Tibial nerve (tissue), 4 donors: ENCODE data around the gene PLP2. TPM values are rescaled to one million over a fixed set of nuclear protein-coding genes. Genes with fewer than 3 reads are reported as not detected.

Source experiments
- DNase-seq, 2 donors: peaks; one replicate each; pipeline ENCODE4 v3.0.0-alpha.2; 2019; ENCODE audit warnings: low spot score in 2 of 2
- H3K27ac ChIP-seq, 4 donors: fragments of 200-600 bp; sonication (generic) in 3 of 4; one replicate each; pipeline ENCODE4 v1.5.1; 2017 to 2019; ENCODE audit warnings: mild to moderate bottlenecking in 1 of 4
- H3K27me3 ChIP-seq, 2 donors: fragments of 200-600 bp; sonication (generic) in 1 of 2; one replicate each; pipeline versions ENCODE4 v1.5.1 to v1.6.0; 2017 to 2019
- H3K36me3 ChIP-seq, 3 donors: fragments of 200-600 bp; sonication (generic); one replicate each; pipeline ENCODE4 v1.5.1; 2018 to 2019
- H3K4me1 ChIP-seq, 4 donors: fragments of 200-600 bp; sonication (generic) in 3 of 4; one replicate each; pipeline ENCODE4 v1.5.1; 2017 to 2019
- H3K4me3 ChIP-seq, 4 donors: fragments of 200-600 bp; sonication (generic) in 3 of 4; one replicate each; pipeline ENCODE4 v1.5.1; 2017 to 2019; ENCODE audit warnings: mild to moderate bottlenecking in 1 of 4, moderate library complexity in 1 of 4
- H3K9me3 ChIP-seq, 4 donors: fragments of 200-600 bp; sonication (generic) in 3 of 4; one replicate each; pipeline ENCODE4 v1.5.1; 2017 to 2019
- EP300 ChIP-seq, 2 donors: sonication (generic); formaldehyde crosslinking; IDR thresholded peaks; one replicate each; pipeline ENCODE4 v1.6.1; 2017; ENCODE audit warnings: antibody characterized with exemption in 2 of 2, mild to moderate bottlenecking in 1 of 2
- POLR2A ChIP-seq, 2 donors: fragments of 450-650 bp; IDR thresholded peaks; one replicate each; pipeline ENCODE4 v1.6.1; 2017; ENCODE audit warnings: antibody characterized with exemption in 2 of 2, mild to moderate bottlenecking in 2 of 2, moderate library complexity in 2 of 2
- WGBS, 2 donors: methylation state at CpG; one replicate each; pipeline ENCODE4 v1.1.5; 2018; 5-methylcytosine and 5-hydroxymethylcytosine counted together
- total RNA-seq, 4 donors: library from RNA; depleted of rRNA; stranded (reverse); fragments of >200 nt; gene quantifications; one replicate each; pipeline ENCODE4 v1.1.0, GENCODE V29; 2016
- TF ChIP-seq, protein P1 (sequence below), 5 experiments: fragments of 200-600 bp in 3 of 5; fragments of 450-650 bp in 2 of 5; sonication (generic) in 3 of 5; IDR thresholded peaks; one replicate each; pipeline ENCODE4 v1.5.1; 2016 to 2019; ENCODE audit warnings: antibody characterized with exemption in 5 of 5, mild to moderate bottlenecking in 3 of 5, moderate library complexity in 2 of 5

Gene PLP2
- total RNA-seq, 4 donors from 2014 or later, result 22.0 to 34.7 (median 31.5) TPM

DNA sequence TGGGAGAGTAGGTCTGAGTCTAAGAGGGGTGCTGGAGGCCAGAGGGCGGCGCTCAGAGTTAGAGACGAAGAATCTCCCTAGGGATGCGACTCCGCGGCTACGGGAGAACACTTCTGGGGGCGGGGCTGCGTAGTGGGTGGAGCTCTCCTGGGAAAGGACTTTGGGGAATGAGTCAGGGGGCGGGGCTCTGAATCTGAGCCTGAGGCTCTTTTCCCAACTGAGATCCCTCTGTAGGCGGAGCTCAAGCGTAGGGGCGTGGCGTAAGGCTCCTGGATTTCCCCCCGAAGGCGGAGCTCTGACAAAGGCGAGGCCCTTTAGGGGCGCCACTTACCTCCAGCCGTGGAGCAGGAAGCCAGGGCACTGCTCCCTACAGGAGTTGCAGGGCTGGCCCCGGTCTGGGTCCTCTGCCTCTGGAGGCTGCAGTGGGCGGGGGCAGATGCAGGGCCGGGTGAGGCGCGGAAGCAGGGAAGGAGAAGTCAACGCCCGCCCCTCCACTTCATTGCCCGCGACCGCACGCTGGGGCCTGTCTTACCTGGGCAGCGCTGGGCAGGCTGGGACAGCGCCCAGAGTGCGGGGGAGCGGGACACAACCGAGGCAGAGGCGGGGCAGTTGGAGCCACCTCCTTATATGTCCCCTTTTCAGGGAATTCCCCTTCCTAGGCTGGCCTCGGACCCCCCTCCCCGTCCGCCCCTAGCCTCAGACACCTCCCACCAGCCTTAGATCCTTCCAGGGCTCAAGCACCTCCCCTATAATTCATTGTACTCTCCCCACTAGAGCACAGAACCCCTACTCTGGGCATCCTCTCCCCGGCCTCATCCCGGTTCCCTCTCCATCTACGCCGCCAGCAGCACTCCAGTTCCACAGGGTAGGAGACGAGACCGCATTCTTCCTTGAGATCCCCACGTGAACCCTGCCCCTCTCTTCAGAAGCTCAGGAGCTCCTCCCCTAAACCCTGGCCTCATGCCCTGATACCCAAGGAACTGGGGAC, 12.9 kb downstream of the PLP2 start:
- peak overlapping the region; percentile 24 to 65 (median 36) for H3K4me3 ChIP-seq
- DNase-seq, result peak; percentile 89
- peak overlapping the region in 3 of 4 donors; percentile 75 to 89 (median 88) for H3K27ac ChIP-seq
- no peaks in the 10 kb centered on the region for H3K27me3 ChIP-seq
- WGBS, 2 donors, result 26 to 48% methylated on average over 16 to 37 of the region's 46 CpGs
- H3K4me1 ChIP-seq, result peaks cover 0 to 34% (median 4%) of the 10 kb centered on the region in 4 donors
- peaks cover 0 to 16% (median 0%) of the 10 kb centered on the region in 3 donors for H3K36me3 ChIP-seq
- TF ChIP-seq, protein P1, sequence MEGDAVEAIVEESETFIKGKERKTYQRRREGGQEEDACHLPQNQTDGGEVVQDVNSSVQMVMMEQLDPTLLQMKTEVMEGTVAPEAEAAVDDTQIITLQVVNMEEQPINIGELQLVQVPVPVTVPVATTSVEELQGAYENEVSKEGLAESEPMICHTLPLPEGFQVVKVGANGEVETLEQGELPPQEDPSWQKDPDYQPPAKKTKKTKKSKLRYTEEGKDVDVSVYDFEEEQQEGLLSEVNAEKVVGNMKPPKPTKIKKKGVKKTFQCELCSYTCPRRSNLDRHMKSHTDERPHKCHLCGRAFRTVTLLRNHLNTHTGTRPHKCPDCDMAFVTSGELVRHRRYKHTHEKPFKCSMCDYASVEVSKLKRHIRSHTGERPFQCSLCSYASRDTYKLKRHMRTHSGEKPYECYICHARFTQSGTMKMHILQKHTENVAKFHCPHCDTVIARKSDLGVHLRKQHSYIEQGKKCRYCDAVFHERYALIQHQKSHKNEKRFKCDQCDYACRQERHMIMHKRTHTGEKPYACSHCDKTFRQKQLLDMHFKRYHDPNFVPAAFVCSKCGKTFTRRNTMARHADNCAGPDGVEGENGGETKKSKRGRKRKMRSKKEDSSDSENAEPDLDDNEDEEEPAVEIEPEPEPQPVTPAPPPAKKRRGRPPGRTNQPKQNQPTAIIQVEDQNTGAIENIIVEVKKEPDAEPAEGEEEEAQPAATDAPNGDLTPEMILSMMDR (IDR thresholded peaks at IDR 0.05), result no peak
- TF ChIP-seq POLR2A (IDR thresholded peaks at IDR 0.05) (peak; percentile 28 to 64), EP300 (IDR thresholded peaks at IDR 0.05) (peak; percentile 21 to 72)
- no peaks in the 10 kb centered on the region for H3K9me3 ChIP-seq

DNA sequence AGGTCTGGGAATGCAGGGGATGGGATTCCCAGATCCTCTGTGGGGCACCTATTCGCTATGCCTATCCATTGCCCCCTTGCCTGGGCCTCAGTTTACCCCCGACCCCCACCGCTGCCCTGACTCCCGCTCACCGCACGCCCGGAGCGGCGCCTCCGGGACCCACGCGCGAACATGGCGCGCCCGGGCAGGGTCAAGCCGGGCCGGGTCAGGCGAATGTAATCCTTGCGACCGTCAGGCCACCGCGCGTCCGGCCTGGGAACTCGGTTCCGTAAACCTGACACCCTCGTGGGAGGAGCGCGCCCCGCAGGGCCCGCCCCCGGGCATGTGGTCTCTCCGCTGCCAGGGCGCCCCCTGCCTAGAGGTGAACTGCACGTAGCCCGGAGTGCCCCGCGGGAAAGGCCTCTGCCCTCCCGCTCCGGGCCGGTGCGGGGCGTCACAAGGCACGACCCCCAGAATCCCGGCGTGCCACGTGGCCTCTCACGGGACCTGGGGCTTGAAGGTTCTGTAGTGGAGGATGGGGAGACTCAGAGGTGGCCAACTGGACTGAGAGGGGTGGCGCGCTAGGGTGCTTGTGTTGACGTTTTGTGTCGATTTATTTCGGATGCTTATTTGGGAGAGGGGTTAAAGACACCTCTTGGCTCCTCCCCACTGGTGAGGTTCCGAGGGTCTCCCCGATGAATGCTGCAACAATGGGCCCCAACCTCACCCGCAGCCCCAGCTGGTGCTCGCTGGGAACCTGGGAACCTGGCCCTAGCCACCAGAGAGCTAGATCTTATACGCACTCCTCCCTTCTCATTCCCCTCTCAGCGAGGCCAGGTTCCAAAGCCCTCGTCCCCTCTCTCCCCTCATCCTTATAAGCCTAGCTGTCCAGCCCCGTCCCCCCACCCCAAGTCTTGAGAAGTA, 14.7 kb downstream of the PLP2 start, which contains the start of gene PRICKLE3:
Gene PRICKLE3 (minus strand): TSS at position 249 of the 903 bp plus-strand sequence. CDS start 76 bp downstream, at position 173.
- 37 to 54% methylated on average over 13 to 21 of the region's 62 CpGs for WGBS, 2 donors
- Histone ChIP-seq H3K4me1 (peaks cover 0 to 38% (median 4%) of the 10 kb centered on the region in 4 donors), H3K9me3 (no peaks in the 10 kb centered on the region), H3K27ac (peak within 1 kb of the TSS; percentile 66 to 89 (median 85)), H3K4me3 (peak within 1 kb of the TSS; percentile 32 to 65 (median 52)), H3K27me3 (no peaks in the 10 kb centered on the region), H3K36me3 (peaks cover 0 to 9% (median 0%) of the 10 kb centered on the region in 3 donors)
- peak; percentile 68 to 72 for DNase-seq
- TF ChIP-seq POLR2A (IDR thresholded peaks at IDR 0.05) (peak; percentile 22 to 73), EP300 (IDR thresholded peaks at IDR 0.05) (peak in 1 of 2 donors; percentile 72)
- TF ChIP-seq, protein P1 (IDR thresholded peaks at IDR 0.05), result peak; percentile 19 to 52 (median 32)

DNA sequence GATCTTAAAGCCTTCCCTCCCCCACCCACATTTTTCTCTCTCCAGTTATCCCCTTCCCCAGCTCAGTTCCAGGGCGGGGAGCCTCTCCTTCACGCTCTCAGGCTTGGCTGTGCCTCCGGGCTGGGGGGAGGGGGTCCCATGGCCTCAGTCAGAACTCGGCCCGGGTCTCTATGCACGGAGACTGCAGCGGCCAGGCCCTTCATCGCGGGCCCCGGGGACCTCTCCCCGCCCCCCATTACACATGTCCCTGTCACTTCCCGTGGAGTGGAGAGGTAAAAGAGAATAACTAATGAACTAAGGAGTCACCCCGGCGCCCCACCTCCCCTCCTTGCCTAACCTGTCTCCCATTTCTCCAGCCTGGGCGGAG, 15.3 kb downstream of the PLP2 start:
- Histone ChIP-seq H3K4me3 (no peak overlapping the region), H3K36me3 (peaks cover 0 to 9% (median 0%) of the 10 kb centered on the region in 3 donors), H3K4me1 (peaks cover 0 to 43% (median 4%) of the 10 kb centered on the region in 4 donors), H3K27me3 (no peaks in the 10 kb centered on the region), H3K27ac (peak overlapping the region; percentile 66 to 89 (median 85)), H3K9me3 (no peaks in the 10 kb centered on the region)
- 63 to 69% methylated on average over 4 to 15 of the region's 15 CpGs for WGBS, 2 donors
- TF ChIP-seq EP300 (IDR thresholded peaks at IDR 0.05), result no peak
- DNase-seq, result no peak

DNA sequence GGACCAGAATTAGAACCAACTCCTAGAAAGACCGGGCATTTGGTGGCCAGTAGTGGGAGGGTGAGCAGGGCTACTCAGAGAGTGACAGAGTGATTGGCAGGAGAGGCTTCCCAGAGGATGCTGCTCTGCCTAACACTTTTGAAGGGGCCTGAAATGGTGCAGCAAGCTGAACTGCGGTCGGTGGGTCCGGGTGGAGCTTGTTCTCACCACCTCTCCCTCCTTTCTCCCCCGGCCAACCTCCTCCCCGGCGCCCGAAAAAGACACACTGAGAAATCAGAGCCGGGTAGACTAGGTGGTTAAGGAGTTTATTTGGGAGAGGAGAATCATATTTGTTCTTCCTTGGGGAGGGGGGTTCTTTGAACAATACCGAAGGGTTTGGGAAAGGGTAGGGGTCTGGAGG, 15.8 kb downstream of the PLP2 start:
- TF ChIP-seq, protein P1 (IDR thresholded peaks at IDR 0.05), result no peak
- TF ChIP-seq EP300 (IDR thresholded peaks at IDR 0.05) (no peak), POLR2A (IDR thresholded peaks at IDR 0.05) (no peak)
- 43 to 76% methylated on average over 8 to 10 of the region's 10 CpGs for WGBS, 2 donors
- peak overlapping the region in 2 of 4 donors; percentile 88 to 89 for H3K27ac ChIP-seq

DNA sequence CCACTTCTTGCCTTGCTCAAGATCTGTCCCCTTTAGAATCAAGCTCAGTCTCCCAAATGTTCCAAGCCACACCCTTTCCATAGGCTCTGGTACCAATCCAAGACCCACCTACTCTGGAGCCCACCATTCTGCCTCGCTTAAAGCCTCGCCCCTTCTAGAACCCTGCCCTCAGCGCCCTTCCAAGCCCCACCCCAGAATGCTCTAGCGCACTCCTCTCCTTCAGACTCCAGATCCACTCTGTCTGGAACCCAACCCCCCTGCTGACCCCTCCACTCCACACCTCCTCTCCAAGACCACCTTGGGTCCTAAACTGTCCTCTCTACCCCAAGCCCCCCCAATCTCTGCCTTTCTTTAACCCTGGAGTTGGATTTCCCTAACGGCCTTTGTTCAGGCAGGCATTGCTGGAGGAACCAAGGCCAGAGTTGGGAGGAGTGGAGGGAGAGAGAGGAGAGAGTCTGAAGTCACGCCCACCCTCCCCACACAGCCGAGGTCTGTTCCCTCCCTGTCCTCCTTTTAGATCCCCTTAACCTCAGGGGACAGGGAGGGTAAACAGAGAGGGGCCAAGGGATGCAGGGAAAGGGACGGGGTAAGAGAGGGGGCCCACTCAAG, 16.9 kb downstream of the PLP2 start:
- H3K27ac ChIP-seq, result peak overlapping the region in 2 of 4 donors; percentile 8 to 50

More for the DNA sequence above, 15.8 kb downstream of the PLP2 start:
- peaks cover 0 to 9% (median 0%) of the 10 kb centered on the region in 3 donors for H3K36me3 ChIP-seq
- H3K27me3 ChIP-seq, result no peaks in the 10 kb centered on the region
- H3K4me1 ChIP-seq, result peaks cover 0 to 43% (median 4%) of the 10 kb centered on the region in 4 donors
- H3K9me3 ChIP-seq, result no peaks in the 10 kb centered on the region
- DNase-seq, result no peak
- no peak overlapping the region for H3K4me3 ChIP-seq

More for the DNA sequence above, 16.9 kb downstream of the PLP2 start:
- H3K4me1 ChIP-seq, result peaks cover 0 to 42% (median 4%) of the 10 kb centered on the region in 4 donors
- no peak overlapping the region for H3K4me3 ChIP-seq
- H3K27me3 ChIP-seq, result no peaks in the 10 kb centered on the region
- no peaks in the 10 kb centered on the region for H3K9me3 ChIP-seq
- H3K36me3 ChIP-seq, result peaks cover 0 to 1% (median 0%) of the 10 kb centered on the region in 3 donors
- no peak for DNase-seq
- TF ChIP-seq EP300 (IDR thresholded peaks at IDR 0.05) (no peak), POLR2A (IDR thresholded peaks at IDR 0.05) (no peak)
- TF ChIP-seq, protein P1 (IDR thresholded peaks at IDR 0.05), result no peak
- WGBS, 2 donors, result 58 to 59% methylated on average over 8 of the region's 8 CpGs
